ENCODE measurements around the gene PRMT2.

- no peak for TF ChIP-seq POLR2A (IDR thresholded peaks at IDR 0.05; ENCODE audit: extremely low read depth, insufficient read length)
- TF ChIP-seq CTCF (IDR thresholded peaks at IDR 0.05; ENCODE audit: low read depth, low read length), result no peak
- no peak for TF ChIP-seq MAX (IDR thresholded peaks at IDR 0.05; ENCODE audit: low read depth, low read length)
These were observed 7.7 kb upstream of the PRMT2 start for GRCh38 chr21:46627726-46628125.

All from NB4 (cell line).